Epithelial cell of esophagus (primary cell): Measurements from ENCODE around the gene TLE5.
A peak's percentile ranks its signal among the peaks of the same experiment; 100 is the strongest.

Source experiments
- DNase-seq: peaks from one replicate; pipeline ENCODE4 v3.0.0; 2010; ENCODE audit warnings: low read depth
- H3K4me3 ChIP-seq: 2 replicates; pipeline ENCODE4 v1.5.1; 2011; ENCODE audit warnings: mild to moderate bottlenecking, low read length, control low read depth
- CTCF ChIP-seq: IDR thresholded peaks from 2 replicates; pipeline ENCODE4 v1.5.1; 2011; ENCODE audit warnings: low read depth, mild to moderate bottlenecking, low read length, control low read depth, inconsistent platforms; ENCODE audit not compliant: insufficient read depth; ENCODE audit errors: missing control alignments

The TLE5 gene

GRCh38 chr19:3062165-3063105, at the start of gene TLE5:
TLE5 (minus strand) TSS chr19:3062495; CDS start chr19:3062200, 295 bp downstream.
- peak; percentile 56 for DNase-seq

GRCh38 chr19:3111586-3112247, 49.4 kb upstream of the TLE5 start:
- no peak for TF ChIP-seq CTCF
- no peak overlapping the region for H3K4me3 ChIP-seq
- no peak for DNase-seq

More at GRCh38 chr19:3062165-3063105, at the start of gene TLE5:
- TF ChIP-seq CTCF: no peak
- H3K4me3 ChIP-seq: peak within 1 kb of the TSS; percentile 70

- H3K4me3 ChIP-seq: no peak overlapping the region
- no peak for TF ChIP-seq CTCF
- no peak for DNase-seq
Measured at GRCh38 chr19:3110126-3110825, 48.0 kb upstream of the TLE5 start.

- H3K4me3 ChIP-seq: no peak overlapping the region
- no peak for DNase-seq
- no peak for TF ChIP-seq CTCF
Measured at GRCh38 chr19:3109491-3109890, 47.2 kb upstream of the TLE5 start.

- H3K4me3 ChIP-seq: no peak overlapping the region
- peak; percentile 89 for TF ChIP-seq CTCF
- peak; percentile 67 for DNase-seq
Measured at GRCh38 chr19:3108775-3109174, 46.5 kb upstream of the TLE5 start.

GRCh38 chr19:3107658-3108057, 45.4 kb upstream of the TLE5 start:
- no peak for TF ChIP-seq CTCF
- DNase-seq: no peak

More at GRCh38 chr19:3107658-3108057, 45.4 kb upstream of the TLE5 start:
- H3K4me3 ChIP-seq: no peak overlapping the region
